LNCAP (cell line): ENCODE data around the gene STPG3.

ENCODE experiments used
- CTCF ChIP-seq: fragments of 450-650 bp; IDR thresholded peaks from 2 replicates; pipeline ENCODE4 v1.5.1; 2017; ENCODE audit warnings: mild to moderate bottlenecking

STPG3 gene

DNA sequence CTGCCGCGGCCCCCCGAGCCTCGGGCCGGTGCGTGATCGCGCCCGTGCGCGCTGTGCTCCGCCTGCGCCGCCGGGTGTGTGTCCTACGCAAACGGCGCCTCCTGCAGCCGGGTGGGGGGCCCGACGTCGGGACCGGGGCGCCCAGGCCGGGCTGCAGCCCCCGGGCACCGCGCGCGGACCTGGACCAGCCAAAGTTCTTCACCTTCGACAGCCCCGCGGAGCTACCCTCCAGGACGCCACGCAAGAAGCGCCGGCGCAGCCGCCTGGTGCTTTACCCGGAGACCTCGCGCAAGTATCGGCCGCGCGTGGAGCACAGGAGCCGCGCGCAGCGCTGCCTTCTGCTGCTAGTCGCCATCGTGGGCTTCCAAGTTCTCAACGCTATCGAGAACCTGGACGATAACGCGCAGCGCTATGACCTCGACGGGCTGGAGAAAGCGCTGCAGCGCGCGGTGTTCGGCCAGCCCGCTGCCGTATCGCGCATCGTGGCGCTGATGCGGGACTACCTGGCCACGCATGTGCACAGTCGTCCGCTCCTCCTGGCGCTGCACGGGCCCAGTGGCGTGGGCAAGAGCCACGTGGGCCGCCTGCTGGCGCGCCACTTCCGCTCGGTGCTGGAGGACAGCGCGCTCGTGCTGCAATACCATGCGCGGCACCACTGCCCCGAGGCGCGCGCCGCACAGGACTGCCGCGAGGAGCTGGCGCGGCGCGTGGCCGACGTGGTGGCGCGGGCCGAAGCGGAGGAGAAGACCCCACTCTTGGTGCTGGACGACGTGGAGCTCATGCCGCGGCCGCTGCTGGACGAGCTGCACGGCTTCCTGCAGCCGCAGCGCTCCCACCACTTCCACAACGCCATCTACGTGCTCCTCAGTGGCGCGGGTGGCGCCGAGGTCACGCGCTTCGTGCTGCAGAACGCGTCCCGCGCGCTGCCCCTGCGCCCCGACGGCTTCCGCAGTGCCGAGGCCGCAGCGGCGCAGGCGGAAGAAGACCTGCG lies 27.9 kb downstream of the STPG3 start:
- no peak for TF ChIP-seq CTCF

DNA sequence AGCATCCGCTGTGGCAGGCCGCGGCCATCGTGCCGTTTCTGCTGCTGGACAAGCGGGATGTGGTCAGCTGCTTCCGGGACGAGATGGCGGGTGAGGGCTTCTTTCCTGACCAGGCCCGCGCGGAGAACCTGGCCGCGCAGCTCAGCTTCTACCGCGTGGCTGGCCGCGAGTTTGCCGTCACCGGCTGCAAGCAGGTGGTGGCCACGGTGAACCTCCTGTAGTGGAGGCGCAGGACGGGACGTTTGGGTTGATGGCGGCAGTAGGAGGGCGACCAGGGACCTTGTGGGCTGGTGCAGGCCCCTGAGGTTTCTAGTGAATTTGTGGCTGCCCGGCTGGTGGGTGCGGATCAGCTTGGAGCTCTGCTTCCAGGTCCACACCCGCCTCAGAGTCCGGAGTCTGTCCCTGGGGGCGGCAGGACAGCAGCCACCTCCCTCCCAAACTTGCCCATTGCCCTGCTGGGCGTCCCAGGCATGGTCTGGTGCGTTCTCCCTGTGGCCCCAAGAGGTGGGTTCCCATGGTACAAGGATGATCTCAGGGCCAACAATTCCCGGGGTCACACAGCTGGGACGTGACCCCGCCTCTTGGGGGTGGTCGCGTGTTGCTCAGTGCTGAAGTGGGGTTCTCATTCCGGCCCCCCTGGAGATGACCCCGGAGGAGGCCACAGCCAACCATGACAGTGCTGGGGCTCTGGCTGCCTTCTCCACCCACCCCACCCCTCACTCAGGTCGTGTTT lies 28.8 kb downstream of the STPG3 start:
- no peak for TF ChIP-seq CTCF

- no peak for TF ChIP-seq CTCF
These were observed 29.6 kb downstream of the STPG3 start for GRCh38 chr9:137280474-137281344.

DNA sequence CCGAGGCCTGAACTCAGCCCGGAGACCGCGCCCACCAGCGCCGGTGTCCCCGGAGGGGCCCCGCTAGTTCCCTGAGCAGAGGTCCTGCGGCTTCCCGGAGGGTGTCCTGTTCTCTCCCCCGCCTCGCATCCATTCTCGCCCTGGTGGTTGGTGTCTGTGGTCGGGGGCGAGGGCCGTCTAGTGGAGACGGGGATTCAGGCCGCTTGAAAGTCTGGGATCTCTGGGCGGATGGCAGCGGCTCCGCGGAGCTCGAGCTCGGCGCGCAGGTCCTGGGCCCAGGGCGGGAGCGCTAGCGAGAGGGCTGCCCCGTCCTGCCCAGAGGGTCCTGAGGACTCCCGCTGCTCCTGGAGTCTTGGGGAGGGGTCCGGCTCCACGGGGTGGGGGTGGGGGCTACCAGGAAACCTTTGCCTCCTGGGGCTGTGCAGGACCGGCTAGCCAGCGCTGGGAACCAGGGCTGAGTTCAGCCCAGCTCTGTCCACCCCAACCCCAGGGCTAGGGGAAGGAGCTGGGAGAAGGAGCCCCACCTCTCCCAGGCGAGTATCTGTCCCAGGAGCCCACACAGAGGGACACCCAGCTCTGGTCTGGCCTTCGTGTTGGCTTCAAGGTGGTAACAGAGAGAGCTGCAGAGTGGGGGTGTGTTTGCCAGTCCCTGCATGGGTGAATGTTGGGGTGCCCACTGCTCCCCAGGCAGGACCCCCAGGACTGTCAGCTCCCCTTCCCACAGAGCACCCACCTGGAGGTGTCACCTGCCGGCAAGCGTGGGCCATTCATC lies 30.4 kb downstream of the STPG3 start:
- no peak for TF ChIP-seq CTCF

GRCh38 chr9:137286975-137287383 lies 35.9 kb downstream of the STPG3 start:
- TF ChIP-seq CTCF = peak; percentile 73

- TF ChIP-seq CTCF = no peak
These were observed 42.0 kb downstream of the STPG3 start for GRCh38 chr9:137293094-137293481.
